Ishikawa (cell line): ENCODE results near the gene GOLGB1.

Experiments used
- CEBPB ChIP-seq: IDR thresholded peaks from 2 replicates; pipeline ENCODE4 v1.6.1; 2012
- CREB1 ChIP-seq: IDR thresholded peaks from 2 replicates; pipeline ENCODE4 v1.6.1; 2012; ENCODE audit warnings: low read depth
- EGR1 ChIP-seq: IDR thresholded peaks from 2 replicates; pipeline ENCODE4 v1.6.1; 2012
- EP300 ChIP-seq: IDR thresholded peaks from 2 replicates; pipeline ENCODE4 v1.6.1; 2012; ENCODE audit warnings: borderline replicate concordance
- FOXM1 ChIP-seq: IDR thresholded peaks from 2 replicates; pipeline ENCODE4 v1.6.1; 2012; ENCODE audit warnings: low read depth, borderline replicate concordance
- MAX ChIP-seq: IDR thresholded peaks from 2 replicates; pipeline ENCODE4 v1.6.1; 2012
- NFIC ChIP-seq: IDR thresholded peaks from 2 replicates; pipeline ENCODE4 v1.6.1; 2012
- RAD21 ChIP-seq: IDR thresholded peaks from 2 replicates; pipeline ENCODE4 v1.6.1; 2012; ENCODE audit warnings: low read depth
- TAF1 ChIP-seq: IDR thresholded peaks from 2 replicates; pipeline ENCODE4 v1.6.1; 2012; ENCODE audit warnings: low read depth, mild to moderate bottlenecking
- TCF12 ChIP-seq: IDR thresholded peaks from 2 replicates; pipeline ENCODE4 v1.6.1; 2012; ENCODE audit warnings: low read depth
- TEAD4 ChIP-seq: IDR thresholded peaks from 2 replicates; pipeline ENCODE4 v1.6.1; 2012
- YY1 ChIP-seq: IDR thresholded peaks from 2 replicates; pipeline ENCODE4 v1.6.1; 2012; ENCODE audit warnings: low read depth
- ZBTB7A ChIP-seq: IDR thresholded peaks from 2 replicates; pipeline ENCODE4 v1.6.1; 2012; ENCODE audit warnings: low read depth
- TF ChIP-seq, protein P1 (sequence below): IDR thresholded peaks from 2 replicates; pipeline ENCODE4 v1.6.1; 2012
- TF ChIP-seq, protein P2 (sequence below): IDR thresholded peaks from 2 replicates; pipeline ENCODE4 v1.6.1; 2012; ENCODE audit warnings: low read depth, mild to moderate bottlenecking

Gene GOLGB1

GRCh38 chr3:121619691-121620090, 129.8 kb downstream of the GOLGB1 start:
- TF ChIP-seq EGR1: no peak
- TF ChIP-seq TAF1: no peak
- TF ChIP-seq ZBTB7A: no peak
- no peak for TF ChIP-seq RAD21
- TF ChIP-seq, protein P1, sequence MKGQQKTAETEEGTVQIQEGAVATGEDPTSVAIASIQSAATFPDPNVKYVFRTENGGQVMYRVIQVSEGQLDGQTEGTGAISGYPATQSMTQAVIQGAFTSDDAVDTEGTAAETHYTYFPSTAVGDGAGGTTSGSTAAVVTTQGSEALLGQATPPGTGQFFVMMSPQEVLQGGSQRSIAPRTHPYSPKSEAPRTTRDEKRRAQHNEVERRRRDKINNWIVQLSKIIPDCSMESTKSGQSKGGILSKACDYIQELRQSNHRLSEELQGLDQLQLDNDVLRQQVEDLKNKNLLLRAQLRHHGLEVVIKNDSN: no peak
- no peak for TF ChIP-seq EP300
- TF ChIP-seq CREB1: no peak
- TF ChIP-seq, protein P2, sequence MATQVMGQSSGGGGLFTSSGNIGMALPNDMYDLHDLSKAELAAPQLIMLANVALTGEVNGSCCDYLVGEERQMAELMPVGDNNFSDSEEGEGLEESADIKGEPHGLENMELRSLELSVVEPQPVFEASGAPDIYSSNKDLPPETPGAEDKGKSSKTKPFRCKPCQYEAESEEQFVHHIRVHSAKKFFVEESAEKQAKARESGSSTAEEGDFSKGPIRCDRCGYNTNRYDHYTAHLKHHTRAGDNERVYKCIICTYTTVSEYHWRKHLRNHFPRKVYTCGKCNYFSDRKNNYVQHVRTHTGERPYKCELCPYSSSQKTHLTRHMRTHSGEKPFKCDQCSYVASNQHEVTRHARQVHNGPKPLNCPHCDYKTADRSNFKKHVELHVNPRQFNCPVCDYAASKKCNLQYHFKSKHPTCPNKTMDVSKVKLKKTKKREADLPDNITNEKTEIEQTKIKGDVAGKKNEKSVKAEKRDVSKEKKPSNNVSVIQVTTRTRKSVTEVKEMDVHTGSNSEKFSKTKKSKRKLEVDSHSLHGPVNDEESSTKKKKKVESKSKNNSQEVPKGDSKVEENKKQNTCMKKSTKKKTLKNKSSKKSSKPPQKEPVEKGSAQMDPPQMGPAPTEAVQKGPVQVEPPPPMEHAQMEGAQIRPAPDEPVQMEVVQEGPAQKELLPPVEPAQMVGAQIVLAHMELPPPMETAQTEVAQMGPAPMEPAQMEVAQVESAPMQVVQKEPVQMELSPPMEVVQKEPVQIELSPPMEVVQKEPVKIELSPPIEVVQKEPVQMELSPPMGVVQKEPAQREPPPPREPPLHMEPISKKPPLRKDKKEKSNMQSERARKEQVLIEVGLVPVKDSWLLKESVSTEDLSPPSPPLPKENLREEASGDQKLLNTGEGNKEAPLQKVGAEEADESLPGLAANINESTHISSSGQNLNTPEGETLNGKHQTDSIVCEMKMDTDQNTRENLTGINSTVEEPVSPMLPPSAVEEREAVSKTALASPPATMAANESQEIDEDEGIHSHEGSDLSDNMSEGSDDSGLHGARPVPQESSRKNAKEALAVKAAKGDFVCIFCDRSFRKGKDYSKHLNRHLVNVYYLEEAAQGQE: no peak
- TF ChIP-seq TEAD4: no peak
- no peak for TF ChIP-seq CEBPB
- no peak for TF ChIP-seq TCF12
- TF ChIP-seq MAX: no peak
- TF ChIP-seq NFIC: no peak
- TF ChIP-seq FOXM1: no peak
- TF ChIP-seq YY1: no peak
